Stimulated activated CD8-positive, alpha-beta memory T cell treated with anti-CD3 and anti-CD28 coated beads, Interleukin-15, amount 100 ng/mL, for 48 hours (primary cell): Measurements from ENCODE around the gene TOP2B.

Source experiments
- DNase-seq, 2 donors: peaks; one replicate each; pipeline ENCODE4 v3.0.0-alpha.2; 2020; ENCODE audit warnings: low read depth in 2 of 2

The TOP2B gene

GRCh38 chr3:25563601-25564000 lies 101.1 kb downstream of the TOP2B start:
- no peak for DNase-seq

GRCh38 chr3:25558796-25559195 lies 105.9 kb downstream of the TOP2B start:
- no peak for DNase-seq

GRCh38 chr3:25558121-25558520 lies 106.6 kb downstream of the TOP2B start:
- DNase-seq: no peak

- no peak for DNase-seq
Observed at GRCh38 chr3:25557694-25558093, 107.0 kb downstream of the TOP2B start.

GRCh38 chr3:25556447-25556846 lies 108.3 kb downstream of the TOP2B start:
- DNase-seq: no peak

GRCh38 chr3:25555695-25556437 lies 108.8 kb downstream of the TOP2B start:
- DNase-seq: no peak

GRCh38 chr3:25554376-25554775 lies 110.3 kb downstream of the TOP2B start:
- no peak for DNase-seq

GRCh38 chr3:25552251-25552650 lies 112.5 kb downstream of the TOP2B start:
- no peak for DNase-seq

- DNase-seq: no peak
Observed at GRCh38 chr3:25548836-25549235, 115.9 kb downstream of the TOP2B start.

- DNase-seq: no peak
Observed at GRCh38 chr3:25547943-25548674, 116.6 kb downstream of the TOP2B start.
